NCI-H526 treated with DMSO at 0.1 percent for 48 hours (cell line): ENCODE measurements around the gene PPP1R14C.

ENCODE experiments used
- DNase-seq: peaks from one replicate; lab custom pipeline; 2025; lab: John Stamatoyannopoulos, UW

PPP1R14C gene

DNA sequence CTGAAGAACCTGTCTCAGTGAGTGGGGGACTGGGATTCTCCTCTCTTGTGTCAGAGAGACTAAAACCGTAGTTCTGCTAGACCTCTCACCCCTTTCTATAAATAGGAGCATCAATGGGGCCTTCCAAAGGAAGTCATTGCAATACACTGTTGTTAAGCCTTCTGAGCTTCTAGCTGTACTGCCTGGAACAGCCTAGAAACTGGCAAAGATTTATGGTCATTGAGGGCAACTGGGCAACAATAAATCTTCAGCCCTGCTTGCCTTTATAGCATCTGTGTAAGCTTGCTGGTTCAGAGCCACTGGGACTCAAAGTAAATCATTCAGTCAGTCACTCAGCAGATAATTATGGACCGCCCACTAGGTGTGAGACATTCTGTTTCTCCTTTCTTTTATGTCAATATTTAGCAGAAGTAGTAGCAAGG, 53.2 kb downstream of the PPP1R14C start:
- DNase-seq: peak; percentile 9

- peak; percentile 68 for DNase-seq
Observed at GRCh38 chr6:150196942-150197745, 54.3 kb downstream of the PPP1R14C start.

GRCh38 chr6:150198532-150198931, 55.7 kb downstream of the PPP1R14C start:
- DNase-seq: no peak

DNA sequence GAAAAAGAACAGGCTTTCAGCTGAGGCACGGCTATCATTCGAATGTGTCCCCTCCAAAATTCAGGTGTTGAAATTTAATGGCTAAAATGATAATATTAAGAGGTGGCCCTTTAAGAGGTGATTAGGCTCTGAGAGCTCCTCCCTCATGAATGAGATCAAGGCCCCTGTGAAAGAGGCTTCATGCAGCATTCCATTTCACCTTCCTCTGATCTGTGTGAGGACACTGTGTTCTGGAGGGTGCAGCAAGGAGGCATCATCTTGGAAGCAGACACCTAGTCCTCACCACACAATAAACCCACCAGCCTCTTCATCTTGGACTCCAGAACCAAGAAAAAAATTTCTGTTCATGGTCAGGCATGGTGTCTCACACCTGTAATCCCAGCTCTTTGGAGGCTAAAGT, 56.4 kb downstream of the PPP1R14C start:
- no peak for DNase-seq

- DNase-seq: no peak
Observed at GRCh38 chr6:150200428-150201100, 57.7 kb downstream of the PPP1R14C start.

DNA sequence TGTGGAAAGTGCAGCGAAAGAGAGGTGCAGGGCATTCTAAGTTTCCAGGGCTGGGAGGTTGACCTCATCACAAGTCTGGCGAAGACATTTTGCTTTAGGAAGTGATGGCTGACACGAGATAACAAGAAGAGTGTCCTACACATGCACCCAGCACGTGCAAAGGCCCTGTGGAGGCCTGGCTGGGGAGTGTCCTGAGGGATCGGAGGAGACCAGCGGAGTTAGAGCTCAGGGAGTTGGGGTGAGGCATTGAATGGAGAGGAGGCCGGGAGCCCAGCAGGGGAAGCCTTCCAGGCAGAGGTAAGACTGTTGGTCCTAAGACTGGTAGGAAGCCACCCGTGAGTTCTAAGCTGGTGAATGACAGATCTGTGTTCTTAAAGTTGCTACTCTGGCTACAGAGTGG, 58.4 kb downstream of the PPP1R14C start:
- DNase-seq: no peak

- DNase-seq: peak; percentile 83
Observed at GRCh38 chr6:150201772-150202329, 59.0 kb downstream of the PPP1R14C start.

DNA sequence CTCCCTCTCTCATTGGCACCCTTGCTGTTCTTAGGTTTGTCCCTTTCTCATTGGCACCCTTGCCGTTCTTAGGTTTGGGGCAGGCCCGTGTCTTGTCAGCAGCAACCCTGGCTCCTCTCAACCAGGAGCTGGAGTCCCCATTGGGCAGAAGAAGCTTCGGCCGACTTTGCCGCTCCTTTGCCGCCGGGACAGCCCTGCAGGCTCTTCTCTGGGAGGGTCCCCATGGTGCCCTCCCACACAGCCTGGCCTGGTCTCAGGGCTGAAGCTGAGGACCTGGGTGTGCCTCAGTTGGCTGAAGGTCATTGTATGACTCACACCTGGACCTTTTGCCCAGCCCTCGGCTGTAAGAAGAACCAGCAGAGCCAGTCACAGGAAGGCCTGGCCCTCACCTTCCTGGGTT, 59.6 kb downstream of the PPP1R14C start:
- no peak for DNase-seq

- DNase-seq: no peak
Observed at GRCh38 chr6:150202934-150203333, 60.1 kb downstream of the PPP1R14C start.

- DNase-seq: peak; percentile 14
Observed at GRCh38 chr6:150203378-150203777, 60.5 kb downstream of the PPP1R14C start.

GRCh38 chr6:150203871-150204545, 61.2 kb downstream of the PPP1R14C start:
- no peak for DNase-seq

DNA sequence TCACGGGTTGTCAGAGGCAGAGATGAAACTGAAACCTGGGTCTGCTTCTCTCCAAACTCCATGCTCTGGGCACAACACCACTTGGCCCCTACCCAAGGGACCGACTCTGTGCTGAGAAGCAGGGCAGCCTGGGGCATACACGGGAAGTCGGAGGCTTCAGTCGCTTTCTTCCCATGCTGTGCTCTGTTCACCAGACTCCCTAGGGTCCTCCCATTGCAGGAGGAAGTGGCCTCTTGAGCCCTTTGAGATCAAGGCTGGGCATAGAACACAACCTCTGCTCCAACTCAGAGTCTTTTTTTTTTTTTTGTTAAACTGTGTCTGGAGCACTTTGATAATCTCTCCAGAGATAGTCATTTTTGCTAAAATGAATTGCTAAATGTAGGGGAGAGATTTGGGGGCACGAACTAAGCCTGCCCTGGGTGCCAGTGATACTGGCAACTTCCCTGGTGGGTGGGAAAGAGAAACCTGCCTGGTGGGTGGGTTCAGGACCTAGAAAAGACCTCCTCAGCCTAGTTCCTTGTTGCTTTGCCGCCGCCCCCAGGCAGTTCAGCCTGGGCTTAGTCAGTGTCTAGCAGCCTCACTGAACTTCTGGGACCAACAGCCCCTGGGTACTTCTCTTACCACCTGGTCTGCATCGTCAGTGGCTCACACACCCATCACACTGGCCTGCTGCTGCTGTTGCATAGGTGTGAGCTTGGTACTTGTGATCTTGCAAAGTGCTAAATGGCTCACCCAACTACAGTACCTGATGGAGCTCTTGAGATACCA, 62.0 kb downstream of the PPP1R14C start:
- DNase-seq: no peak

DNA sequence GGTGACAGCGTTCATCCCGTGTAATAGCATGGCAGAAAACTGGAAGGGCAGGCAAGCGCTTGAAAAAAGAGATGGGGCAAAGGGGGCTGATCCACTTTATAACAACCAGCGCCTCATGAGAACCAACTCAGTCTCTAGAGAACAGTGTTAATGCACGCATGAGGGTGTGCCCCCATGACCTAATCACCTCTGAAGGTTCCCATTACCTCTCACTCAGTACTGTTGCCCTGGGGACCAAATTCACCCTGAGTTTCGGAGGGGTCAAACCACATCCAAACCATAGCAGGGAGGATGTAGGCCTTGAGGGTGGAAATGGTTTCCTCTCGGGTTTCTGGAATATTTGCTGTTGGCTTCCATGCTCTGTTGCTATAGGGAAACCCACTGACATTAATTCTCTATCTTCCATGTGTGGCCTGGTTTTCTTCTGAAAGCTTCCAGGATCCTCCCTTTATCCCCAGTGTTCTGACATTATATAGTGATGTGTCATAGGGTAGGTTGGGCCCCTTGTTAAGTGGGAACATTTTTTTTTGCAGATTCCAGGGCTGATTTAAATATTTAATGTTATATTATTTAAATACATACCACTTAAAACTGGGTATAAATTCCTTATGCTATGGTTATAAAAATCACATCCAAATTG, 65.2 kb downstream of the PPP1R14C start:
- DNase-seq: no peak

- DNase-seq: no peak
Observed at GRCh38 chr6:150208611-150209352, 65.9 kb downstream of the PPP1R14C start.

DNA sequence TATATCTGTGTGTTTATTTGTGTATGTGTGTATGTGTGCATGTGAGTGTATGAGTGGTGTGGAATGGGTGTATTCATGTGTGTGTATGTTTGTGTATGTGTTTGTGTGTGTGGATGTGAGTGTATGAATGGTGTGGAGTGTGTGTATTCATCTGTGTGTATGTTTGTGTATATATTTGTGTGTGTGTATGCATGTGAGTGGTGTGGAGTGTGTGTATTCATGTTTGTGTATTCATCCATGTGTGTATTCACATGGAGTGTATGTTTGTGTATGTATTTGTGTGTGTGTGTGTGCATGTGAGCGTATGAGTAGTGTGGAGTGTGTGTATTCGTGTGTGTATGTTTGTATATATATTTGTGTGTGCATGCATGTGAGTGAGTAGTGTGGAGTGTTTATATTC, 66.6 kb downstream of the PPP1R14C start:
- no peak for DNase-seq

DNA sequence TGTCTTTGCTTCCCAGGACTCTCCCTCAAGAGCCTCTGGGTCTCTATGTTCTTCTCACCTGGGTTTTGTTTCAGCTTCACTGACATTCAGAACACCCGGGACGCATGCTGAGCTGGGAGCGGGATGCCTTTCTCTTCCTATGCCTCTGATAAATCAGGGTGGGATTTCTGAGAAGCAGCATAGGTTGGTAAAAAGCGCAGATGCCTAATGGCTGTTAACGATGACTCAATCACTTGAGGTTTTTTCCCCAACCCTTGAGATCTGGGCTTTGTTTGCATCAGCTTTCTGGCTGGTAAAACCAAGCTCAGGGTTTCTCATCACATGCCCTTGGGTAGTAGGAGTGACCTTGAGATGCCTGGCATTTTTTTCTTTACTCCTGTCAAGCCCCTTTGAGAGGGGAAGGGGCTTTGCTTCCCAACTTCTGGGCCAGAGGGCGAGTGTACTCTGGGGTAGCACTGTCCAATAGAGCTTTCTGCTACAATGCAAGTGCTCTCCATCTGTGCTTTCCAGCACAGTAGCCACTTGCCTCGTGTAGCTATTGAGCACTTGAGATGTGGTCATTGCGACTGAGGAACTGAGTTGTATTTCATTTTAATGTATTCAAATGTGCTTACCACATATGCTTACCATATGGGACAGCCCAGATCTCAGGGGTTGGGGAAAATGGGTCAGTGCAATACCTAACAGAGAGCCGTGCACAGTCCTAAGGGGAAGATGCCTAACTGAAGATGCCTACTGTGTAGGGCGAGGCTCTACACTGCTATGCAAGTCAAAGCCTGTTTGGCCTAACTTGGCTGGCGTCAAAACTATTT, 69.1 kb downstream of the PPP1R14C start:
- peak; percentile 60 for DNase-seq

GRCh38 chr6:150212778-150213177, 69.9 kb downstream of the PPP1R14C start:
- DNase-seq: peak; percentile 34

GRCh38 chr6:150213301-150213700, 70.5 kb downstream of the PPP1R14C start:
- no peak for DNase-seq

GRCh38 chr6:150214310-150214709, 71.5 kb downstream of the PPP1R14C start:
- DNase-seq: no peak
